Iris pigment epithelial cell (primary cell): ENCODE data around the gene REPS2.
A peak's percentile ranks its signal among the peaks of the same experiment; 100 is the strongest.

ENCODE experiments used
- DNase-seq: peaks from one replicate; pipeline ENCODE4 v3.0.0-alpha.2; 2011; ENCODE audit warnings: low read depth

REPS2 gene

GRCh38 chrX:17036171-17036961 lies 89.9 kb downstream of the REPS2 start:
- no peak for DNase-seq

- DNase-seq: no peak
Observed at GRCh38 chrX:17038277-17038676, 91.8 kb downstream of the REPS2 start.

- DNase-seq: peak; percentile 40
Observed at GRCh38 chrX:17038681-17039161, 92.3 kb downstream of the REPS2 start.

GRCh38 chrX:17039826-17040225 lies 93.4 kb downstream of the REPS2 start:
- DNase-seq: peak; percentile 72

- DNase-seq: no peak
Observed at GRCh38 chrX:17040711-17041110, 94.3 kb downstream of the REPS2 start.

GRCh38 chrX:17042037-17042436 lies 95.6 kb downstream of the REPS2 start:
- no peak for DNase-seq

- DNase-seq: peak; percentile 70
Observed at GRCh38 chrX:17046478-17047097, 100.1 kb downstream of the REPS2 start.

GRCh38 chrX:17047224-17047623 lies 100.8 kb downstream of the REPS2 start:
- DNase-seq: no peak

- no peak for DNase-seq
Observed at GRCh38 chrX:17052210-17052609, 105.8 kb downstream of the REPS2 start.

GRCh38 chrX:17052793-17053192 lies 106.3 kb downstream of the REPS2 start:
- DNase-seq: no peak

GRCh38 chrX:17053502-17053901 lies 107.0 kb downstream of the REPS2 start:
- DNase-seq: no peak

- no peak for DNase-seq
Observed at GRCh38 chrX:17056868-17057608, 110.6 kb downstream of the REPS2 start.

GRCh38 chrX:17062065-17062464 lies 115.6 kb downstream of the REPS2 start:
- DNase-seq: no peak

- no peak for DNase-seq
Observed at GRCh38 chrX:17065100-17065499, 118.6 kb downstream of the REPS2 start.

GRCh38 chrX:17067534-17067933 lies 121.1 kb downstream of the REPS2 start:
- no peak for DNase-seq

GRCh38 chrX:17072301-17072700 lies 125.8 kb downstream of the REPS2 start:
- no peak for DNase-seq

- DNase-seq: no peak
Observed at GRCh38 chrX:17072721-17073230, 126.3 kb downstream of the REPS2 start.

- DNase-seq: no peak
Observed at GRCh38 chrX:17075004-17075403, 128.5 kb downstream of the REPS2 start.

GRCh38 chrX:17077361-17077760 lies 130.9 kb downstream of the REPS2 start:
- DNase-seq: no peak

- peak; percentile 24 for DNase-seq
Observed at GRCh38 chrX:17078031-17078720, 131.7 kb downstream of the REPS2 start.

- peak; percentile 8 for DNase-seq
Observed at GRCh38 chrX:17081511-17081910, 135.1 kb downstream of the REPS2 start.

- DNase-seq: no peak
Observed at GRCh38 chrX:17081968-17082367, 135.5 kb downstream of the REPS2 start.
